Stimulated activated CD8-positive, alpha-beta memory T cell treated with anti-CD3 and anti-CD28 coated beads, Interleukin-15, amount 100 ng/mL, for 48 hours (primary cell): ENCODE results near the gene TEX48.

Experiments
- DNase-seq, 2 donors: peaks; one replicate each; pipeline ENCODE4 v3.0.0-alpha.2; 2020; ENCODE audit warnings: low read depth in 2 of 2

Gene TEX48

GRCh38 chr9:114693248-114693855 is 11.4 kb upstream of the TEX48 start:
- no peak for DNase-seq

- DNase-seq: no peak
Measured at GRCh38 chr9:114691956-114692295, 9.9 kb upstream of the TEX48 start.

GRCh38 chr9:114691046-114691955 is 9.3 kb upstream of the TEX48 start:
- peak; percentile 70 for DNase-seq

- no peak for DNase-seq
Measured at GRCh38 chr9:114690308-114690707, 8.3 kb upstream of the TEX48 start.

GRCh38 chr9:114689813-114690212 is 7.8 kb upstream of the TEX48 start:
- no peak for DNase-seq

GRCh38 chr9:114688909-114689610 is 7.1 kb upstream of the TEX48 start:
- no peak for DNase-seq

- DNase-seq: no peak
Measured at GRCh38 chr9:114688379-114688778, 6.4 kb upstream of the TEX48 start.

GRCh38 chr9:114687034-114687433 is 5.0 kb upstream of the TEX48 start:
- DNase-seq: no peak

GRCh38 chr9:114685951-114686350 is 4.0 kb upstream of the TEX48 start:
- DNase-seq: no peak

- DNase-seq: no peak
Measured at GRCh38 chr9:114684036-114684435, 2.0 kb upstream of the TEX48 start.

- no peak for DNase-seq
Measured at GRCh38 chr9:114682846-114683245, 854 bp upstream of the TEX48 start.

- DNase-seq: no peak
Measured at GRCh38 chr9:114680259-114681001, 1.6 kb downstream of the TEX48 start.

GRCh38 chr9:114678795-114679194 is 3.2 kb downstream of the TEX48 start:
- DNase-seq: no peak

- DNase-seq: no peak
Measured at GRCh38 chr9:114678130-114678529, 3.9 kb downstream of the TEX48 start.

GRCh38 chr9:114677418-114677817 is 4.6 kb downstream of the TEX48 start:
- no peak for DNase-seq

GRCh38 chr9:114676901-114677300 is 5.1 kb downstream of the TEX48 start:
- no peak for DNase-seq

GRCh38 chr9:114674798-114675540 is 7.0 kb downstream of the TEX48 start:
- DNase-seq: no peak

GRCh38 chr9:114674076-114674797 is 7.8 kb downstream of the TEX48 start:
- DNase-seq: no peak

- DNase-seq: no peak
Measured at GRCh38 chr9:114671605-114672004, 10.4 kb downstream of the TEX48 start.

- DNase-seq: no peak
Measured at GRCh38 chr9:114669961-114670360, 12.0 kb downstream of the TEX48 start.

GRCh38 chr9:114668146-114668545 is 13.8 kb downstream of the TEX48 start:
- no peak for DNase-seq
